ENCODE results near the gene PCSK7.

The PCSK7 gene

GRCh38 chr11:117199053-117199915 lies 32.6 kb downstream of the PCSK7 start, which contains the start of gene TAGLN:
TAGLN (plus strand) TSS chr11:117199370; CDS start chr11:117203014, 3,644 bp downstream.
- DNase-seq (ENCODE audit: low spot score) (peak; percentile 82), ATAC-seq (ENCODE audit: low read depth) (peak; percentile 88)
- peaks cover 4% of the 10 kb centered on the region for H3K4me1 ChIP-seq (ENCODE audit: insufficient read depth, poor library complexity, severe bottlenecking)
- H3K27me3 ChIP-seq (ENCODE audit: insufficient read depth, poor library complexity, severe bottlenecking), result no peaks in the 10 kb centered on the region
- H3K9me3 ChIP-seq (ENCODE audit: severe bottlenecking), result no peaks in the 10 kb centered on the region
- H3K36me3 ChIP-seq (ENCODE audit: low read depth), result no peaks in the 10 kb centered on the region
- peak within 1 kb of the TSS; percentile 8 for H3K4me3 ChIP-seq (ENCODE audit: severe bottlenecking)
- peak within 1 kb of the TSS; percentile 51 for H3K27ac ChIP-seq (ENCODE audit: poor library complexity, severe bottlenecking)
- TF ChIP-seq CTCF (IDR thresholded peaks at IDR 0.05; ENCODE audit: poor library complexity, severe bottlenecking), result no peak

GRCh38 chr11:117198613-117199012 lies 33.3 kb downstream of the PCSK7 start:
- no peak for TF ChIP-seq CTCF (IDR thresholded peaks at IDR 0.05; ENCODE audit: poor library complexity, severe bottlenecking)
- DNase-seq (ENCODE audit: low spot score), result no peak
- H3K27ac ChIP-seq (ENCODE audit: poor library complexity, severe bottlenecking), result peak overlapping the region; percentile 51
- no peak for ATAC-seq (ENCODE audit: low read depth)
- H3K27me3 ChIP-seq (ENCODE audit: insufficient read depth, poor library complexity, severe bottlenecking), result no peaks in the 10 kb centered on the region
- H3K4me3 ChIP-seq (ENCODE audit: severe bottlenecking), result peak overlapping the region; percentile 6
- no peaks in the 10 kb centered on the region for H3K36me3 ChIP-seq (ENCODE audit: low read depth)
- peaks cover 4% of the 10 kb centered on the region for H3K4me1 ChIP-seq (ENCODE audit: insufficient read depth, poor library complexity, severe bottlenecking)
- H3K9me3 ChIP-seq (ENCODE audit: severe bottlenecking), result no peaks in the 10 kb centered on the region

- H3K9me3 ChIP-seq (ENCODE audit: severe bottlenecking), result no peaks in the 10 kb centered on the region
- no peak overlapping the region for H3K4me3 ChIP-seq (ENCODE audit: severe bottlenecking)
- no peaks in the 10 kb centered on the region for H3K27me3 ChIP-seq (ENCODE audit: insufficient read depth, poor library complexity, severe bottlenecking)
- peak overlapping the region; percentile 51 for H3K27ac ChIP-seq (ENCODE audit: poor library complexity, severe bottlenecking)
- ATAC-seq (ENCODE audit: low read depth), result no peak
- H3K4me1 ChIP-seq (ENCODE audit: insufficient read depth, poor library complexity, severe bottlenecking), result peaks cover 4% of the 10 kb centered on the region
- H3K36me3 ChIP-seq (ENCODE audit: low read depth), result no peaks in the 10 kb centered on the region
- no peak for TF ChIP-seq CTCF (IDR thresholded peaks at IDR 0.05; ENCODE audit: poor library complexity, severe bottlenecking)
- DNase-seq (ENCODE audit: low spot score), result no peak
Observed at GRCh38 chr11:117197516-117198456, 34.1 kb downstream of the PCSK7 start.

- DNase-seq (ENCODE audit: low spot score) (no peak), ATAC-seq (ENCODE audit: low read depth) (no peak)
- peaks cover 4% of the 10 kb centered on the region for H3K4me1 ChIP-seq (ENCODE audit: insufficient read depth, poor library complexity, severe bottlenecking)
- no peak overlapping the region for H3K27ac ChIP-seq (ENCODE audit: poor library complexity, severe bottlenecking)
- no peaks in the 10 kb centered on the region for H3K27me3 ChIP-seq (ENCODE audit: insufficient read depth, poor library complexity, severe bottlenecking)
- no peak overlapping the region for H3K4me3 ChIP-seq (ENCODE audit: severe bottlenecking)
- no peak for TF ChIP-seq CTCF (IDR thresholded peaks at IDR 0.05; ENCODE audit: poor library complexity, severe bottlenecking)
- no peaks in the 10 kb centered on the region for H3K36me3 ChIP-seq (ENCODE audit: low read depth)
- H3K9me3 ChIP-seq (ENCODE audit: severe bottlenecking), result no peaks in the 10 kb centered on the region
Observed at GRCh38 chr11:117197006-117197405, 34.9 kb downstream of the PCSK7 start.
